Esophagus muscularis mucosa (tissue), 4 donors: ENCODE measurements around the gene ELP1.

Experiments used
- CTCF ChIP-seq, 3 experiments: fragments of 200-600 bp in 2 of 3; fragments of 450-650 bp in 1 of 3; sonication (generic) in 2 of 3; IDR thresholded peaks; one replicate each; pipeline ENCODE4 v1.5.1; 2017 to 2019; ENCODE audit warnings: antibody characterized with exemption in 3 of 3, mild to moderate bottlenecking in 2 of 3, moderate library complexity in 1 of 3
- EP300 ChIP-seq: sonication (generic); formaldehyde crosslinking; IDR thresholded peaks from one replicate; pipeline ENCODE4 v1.6.1; 2017; ENCODE audit warnings: antibody characterized with exemption
- POLR2A ChIP-seq: fragments of 450-650 bp; IDR thresholded peaks from one replicate; pipeline ENCODE4 v1.6.1; 2017; ENCODE audit warnings: antibody characterized with exemption, moderate library complexity, mild to moderate bottlenecking, low read depth
- POLR2AphosphoS5 ChIP-seq, 2 donors: sonication (generic); formaldehyde crosslinking; IDR thresholded peaks; one replicate each; pipeline ENCODE4 v1.6.1; 2017; ENCODE audit warnings: antibody characterized with exemption in 2 of 2

GRCh38 chr9:108859459-108860114, 74.3 kb downstream of the ELP1 start:
- TF ChIP-seq POLR2A = no peak
- no peak for TF ChIP-seq CTCF (IDR thresholded peaks at IDR 0.05)
- TF ChIP-seq POLR2AphosphoS5 (IDR thresholded peaks at IDR 0.05) = no peak
- TF ChIP-seq EP300 = no peak
